ENCODE measurements around the gene ALDH3B1. TPM values are rescaled to one million over a fixed set of nuclear protein-coding genes. Genes with fewer than 3 reads are reported as not detected.
A peak's percentile ranks its signal among the peaks of the same experiment; 100 is the strongest.

Gene ALDH3B1
- total RNA-seq, 1 experiment from 2014 or later, result not detected

DNA sequence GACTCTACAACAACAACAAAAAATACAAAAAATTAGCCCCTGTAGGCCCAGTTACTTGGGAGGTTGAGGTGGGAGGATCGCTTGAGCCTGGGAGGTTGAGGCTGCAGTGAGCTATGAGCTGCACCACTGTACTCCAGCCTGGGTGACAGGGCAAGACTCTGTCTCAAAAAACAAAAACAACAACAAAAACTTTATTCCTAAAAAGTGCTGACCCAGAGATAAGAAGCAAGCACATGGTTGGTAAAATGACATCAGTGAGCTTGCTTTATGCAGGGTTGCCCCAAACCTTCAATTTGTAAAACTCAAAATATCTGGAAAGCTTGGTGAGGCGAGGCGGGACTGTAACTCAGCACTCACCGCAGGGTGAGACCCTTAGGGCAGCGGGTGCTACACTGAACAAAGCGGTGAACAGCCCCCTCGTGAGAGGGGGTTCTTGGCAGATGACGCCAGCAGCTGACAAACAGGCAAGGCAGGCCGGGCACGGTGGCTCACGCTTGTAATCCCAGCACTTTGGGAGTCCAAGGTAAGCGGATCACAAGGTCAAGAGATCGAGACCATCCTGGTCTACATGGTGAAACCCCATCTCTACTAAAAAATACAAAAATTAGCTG, 25.2 kb downstream of the ALDH3B1 start:
- Mint-ChIP-seq H3K36me3 (ENCODE audit: insufficient read depth in 1 of 3, low read depth in 3 of 3) (peaks cover 11 to 34% (median 16%) of the 10 kb centered on the region in 3 experiments; a peak in 6 of 7 replicates), H3K27ac (peak overlapping the region in 1 of 3 experiments; percentile 48; a peak in 1 of 7 replicates), H3K27me3 (ENCODE audit: low read depth) (no peaks in the 10 kb centered on the region), H3K4me1 (peaks cover 13 to 18% of the 10 kb centered on the region in 2 experiments), H3K9me3 (no peaks in the 10 kb centered on the region), H3K4me3 (no peak overlapping the region)
- Histone ChIP-seq H4K5ac (ENCODE audit: insufficient read length, low read depth, low read length) (no peak overlapping the region), H2BK5ac (ENCODE audit: insufficient read length, low read length) (no peak overlapping the region), H3K79me1 (ENCODE audit: insufficient read depth, low read depth, low read length, poor library complexity, severe bottlenecking) (peaks cover 5% of the 10 kb centered on the region), H3K9ac (ENCODE audit: extremely low read depth, insufficient read length, low read length) (no peak overlapping the region), H2AFZ (ENCODE audit: low read length) (no peak overlapping the region), H3K23me2 (ENCODE audit: insufficient read length, low read depth, low read length, poor library complexity, severe bottlenecking) (no peaks in the 10 kb centered on the region), H3K56ac (ENCODE audit: insufficient read length, low read depth, low read length) (no peak overlapping the region), H3K4me1 (ENCODE audit: insufficient read depth, low read length) (no peaks in the 10 kb centered on the region; the same call in 1 of the 2 replicates), H3K14ac (ENCODE audit: insufficient read depth, low read length) (no peak overlapping the region), H3K9me3 (ENCODE audit: control insufficient read depth, low read depth, low read length) (no peaks in the 10 kb centered on the region), H3K4me2 (ENCODE audit: insufficient read depth, insufficient read length, low read length) (no peak overlapping the region), H2BK120ac (ENCODE audit: low read depth, low read length, poor library complexity, severe bottlenecking) (no peak overlapping the region), H4K20me1 (ENCODE audit: control insufficient read depth, insufficient read depth, insufficient read length) (no peaks in the 10 kb centered on the region), H4K8ac (replicated peaks; ENCODE audit: insufficient read length, low read depth, low read length) (no peak overlapping the region), H2BK12ac (ENCODE audit: insufficient read length, low read depth, low read length) (no peak overlapping the region), H4K91ac (ENCODE audit: insufficient read length, low read depth, low read length) (no peak overlapping the region), H3T11ph (ENCODE audit: low read length) (no peak overlapping the region), H3K27me3 (ENCODE audit: insufficient read depth, low read length) (no peaks in the 10 kb centered on the region), H3K18ac (ENCODE audit: insufficient read length, low read depth, low read length) (no peak overlapping the region), H3K4ac (ENCODE audit: low read depth, low read length) (no peak overlapping the region), H3K27ac (ENCODE audit: insufficient read length, low read depth, low read length) (no peak overlapping the region), H2BK20ac (ENCODE audit: low read depth, low read length, poor library complexity, severe bottlenecking) (no peak overlapping the region), H3K23ac (ENCODE audit: insufficient read length, low read depth, low read length) (no peak overlapping the region), H3K79me2 (ENCODE audit: insufficient read depth, low read length) (no peaks in the 10 kb centered on the region), H2AK5ac (ENCODE audit: insufficient read length, low read length) (no peak overlapping the region), H2BK15ac (ENCODE audit: low read depth, low read length) (no peak overlapping the region)
- no peak for TF ChIP-seq CTCF (conservative IDR thresholded peaks at IDR 0.05)
- no peak for DNase-seq
- no CpG with 5 or more reads among the region's 13 CpGs for WGBS (ENCODE audit: extremely low coverage, insufficient read length, low lambda C conversion rate)

Data from H9 (cell line).